HepG2 (cell line): Measurements from ENCODE around the gene CELF2. TPM values are rescaled to one million over a fixed set of nuclear protein-coding genes. Genes with fewer than 3 reads are reported as not detected.

Source experiments
- ATAC-seq: fragments of 200-7000 bp; cut with Tn5 transposase; 3 replicates; pipeline ENCODE4 v1.9.1; 2020; ENCODE audit warnings: mild to moderate bottlenecking, moderate library complexity
- BruUV-seq: library from RNA; stranded (reverse); fragments of 400-500 nt; replicated peaks from 2 replicates; lab custom pipeline; 2021; lab: Mats Ljungman, UMichigan
- CTCF ChIA-PET: fragments of 300-600 bp; formaldehyde crosslinking; extraction: SDS; loops from one replicate; lab custom pipeline; 2021; ENCODE audit warnings: low total read pairs, inconsistent platforms, low intra/inter-chr PET ratio; lab: Yijun Ruan, JAX
- POLR2A ChIA-PET: fragments of 350-600 bp; sonication (Branson Sonifier 250); formaldehyde crosslinking; loops from one replicate; lab custom pipeline; 2020; ENCODE audit warnings: antibody characterized with exemption, inconsistent platforms; lab: Yijun Ruan, JAX
- DNase-seq: peaks from one replicate; pipeline ENCODE4 v3.0.0-alpha.2; 2015; ENCODE audit warnings: low spot score
- FAIRE-seq: peaks from 3 replicates; lab custom pipeline; 2011; peaks lifted over from hg19 to GRCh38; lab: Jason Lieb, UNC
- H2AFZ ChIP-seq: one replicate; pipeline ENCODE4 v1.6.1; 2011; ENCODE audit warnings: low read length, inconsistent platforms
- H3K27ac ChIP-seq: fragments of 300-600 bp; 3 replicates; pipeline ENCODE4 v1.8.0; 2011; ENCODE audit warnings: mixed run types, mild to moderate bottlenecking, mixed read lengths, low read length, inconsistent platforms; ENCODE audit not compliant: insufficient read depth; ENCODE audit errors: extremely low read length
- H3K27me3 ChIP-seq, 2 experiments: fragments of 200-600 bp in 1 of 2; 2 replicates in 1 of 2; 3 replicates in 1 of 2; pipeline versions ENCODE4 v1.6.0 to v1.8.0; 2011; ENCODE audit warnings: low read length in 2 of 2, mild to moderate bottlenecking in 2 of 2, moderate library complexity in 2 of 2, inconsistent platforms in 1 of 2; ENCODE audit not compliant: insufficient read depth in 2 of 2, control insufficient read depth in 1 of 2
- H3K36me3 ChIP-seq, 2 experiments: fragments of 200-600 bp in 1 of 2; replicated peaks in 1 of 2; 2 replicates in 1 of 2; 3 replicates in 1 of 2; pipeline versions ENCODE4 v1.5.1 to v1.8.0; 2011; ENCODE audit warnings: low read length in 2 of 2, inconsistent platforms in 1 of 2; ENCODE audit not compliant: insufficient read depth in 2 of 2, control insufficient read depth in 1 of 2
- H3K4me1 ChIP-seq: 2 replicates; pipeline ENCODE4 v1.5.1; 2012; ENCODE audit warnings: low read length, inconsistent platforms; ENCODE audit not compliant: insufficient read depth
- H3K4me2 ChIP-seq: 2 replicates; pipeline ENCODE4 v1.6.0; 2011; ENCODE audit warnings: low read depth, low read length, inconsistent platforms
- H3K4me3 ChIP-seq, 3 experiments: fragments of 200-600 bp in 1 of 3; sonication (generic), shearing (Covaris generic) in 1 of 3; replicated peaks in 1 of 3; 2 replicates each; pipeline ENCODE4 v1.5.1; 2011 to 2016; ENCODE audit warnings: low read length in 3 of 3, inconsistent platforms in 2 of 3, low read depth in 2 of 3, mild to moderate bottlenecking in 2 of 3, control low read depth in 1 of 3, mixed read lengths in 1 of 3; ENCODE audit not compliant: insufficient read depth in 1 of 3
- H3K79me2 ChIP-seq: one replicate; pipeline ENCODE4 v1.6.1; 2011; ENCODE audit warnings: low read length, inconsistent platforms; ENCODE audit not compliant: insufficient read depth
- H3K9ac ChIP-seq: 2 replicates; pipeline ENCODE4 v1.6.0; 2011; ENCODE audit warnings: mild to moderate bottlenecking, low read depth, low read length, inconsistent platforms; ENCODE audit not compliant: insufficient read depth
- H3K9me3 ChIP-seq: 2 replicates; pipeline ENCODE4 v1.5.1; 2012; ENCODE audit warnings: mild to moderate bottlenecking, low read length
- H4K20me1 ChIP-seq: 2 replicates; pipeline ENCODE4 v1.6.0; 2011; ENCODE audit warnings: inconsistent platforms, mild to moderate bottlenecking, low read length, moderate library complexity; ENCODE audit not compliant: insufficient read depth
- CSRNP1 ChIP-seq: sonication (generic); formaldehyde crosslinking; IDR thresholded peaks from 2 replicates; pipeline ENCODE4 v1.8.1; 2023; ENCODE audit warnings: mild to moderate bottlenecking, missing genetic modification reagents
- JARID2 ChIP-seq: sonication (generic); formaldehyde crosslinking; IDR thresholded peaks from 2 replicates; pipeline ENCODE4 v1.8.1; 2023; ENCODE audit warnings: missing genetic modification reagents, inconsistent platforms; ENCODE audit not compliant: insufficient replicate concordance
- MNT ChIP-seq: fragments of 450-650 bp; IDR thresholded peaks from 2 replicates; pipeline ENCODE4 v1.6.1; 2016
- NAIF1 ChIP-seq: sonication (generic); formaldehyde crosslinking; IDR thresholded peaks from 2 replicates; pipeline ENCODE4 v1.5.0; 2020; ENCODE audit warnings: mild to moderate bottlenecking, missing genetic modification reagents, borderline replicate concordance
- SOX5 ChIP-seq: IDR thresholded peaks from 2 replicates; pipeline ENCODE4 v1.6.1; 2016; ENCODE audit warnings: borderline replicate concordance
- SRY ChIP-seq: sonication (generic); formaldehyde crosslinking; IDR thresholded peaks from 2 replicates; pipeline ENCODE4 v1.8.0; 2022; ENCODE audit warnings: mild to moderate bottlenecking, missing genetic modification reagents
- USF2 ChIP-seq, 2 experiments: sonication (generic) in 1 of 2; formaldehyde crosslinking in 1 of 2; IDR thresholded peaks; 2 replicates each; pipeline versions ENCODE4 v1.5.1 to v1.6.1; 2011 to 2020; ENCODE audit warnings: borderline replicate concordance in 1 of 2, low read depth in 1 of 2, low read length in 1 of 2, mild to moderate bottlenecking in 1 of 2, missing genetic modification reagents in 1 of 2, moderate library complexity in 1 of 2
- XBP1 ChIP-seq: sonication (generic); formaldehyde crosslinking; IDR thresholded peaks from 2 replicates; pipeline ENCODE4 v1.5.0; 2020; ENCODE audit warnings: missing genetic modification reagents
- ZNF143 ChIP-seq: sonication (generic); formaldehyde crosslinking; IDR thresholded peaks from 2 replicates; pipeline ENCODE4 v1.4.0; 2020; ENCODE audit warnings: missing genetic modification reagents
- ZNF180 ChIP-seq: sonication (generic); formaldehyde crosslinking; IDR thresholded peaks from 2 replicates; pipeline ENCODE4 v1.4.0; 2020; ENCODE audit warnings: low read depth, missing genetic modification reagents, borderline replicate concordance
- ZNF234 ChIP-seq: sonication (generic); formaldehyde crosslinking; conservative IDR thresholded peaks from 2 replicates; pipeline ENCODE4 v1.5.1; 2020; ENCODE audit warnings: mild to moderate bottlenecking, missing genetic modification reagents
- ZNF274 ChIP-seq: sonication (generic); formaldehyde crosslinking; IDR thresholded peaks from 2 replicates; pipeline ENCODE4 v1.5.1; 2020; ENCODE audit warnings: mild to moderate bottlenecking, missing genetic modification reagents
- ZNF326 ChIP-seq: sonication (generic); formaldehyde crosslinking; IDR thresholded peaks from 2 replicates; pipeline ENCODE4 v1.4.0; 2020; ENCODE audit warnings: missing genetic modification reagents, borderline replicate concordance
- WGBS: methylation state at CpG from one replicate; pipeline ENCODE4 v1.1.6; 2017; ENCODE audit warnings: low lambda C conversion rate; 5-methylcytosine and 5-hydroxymethylcytosine counted together
- in situ Hi-C: cut with HindIII; loops from 2 replicates; pipeline ENCODE4 v1.10.0; 2017; ENCODE audit warnings: low pct_unique_long_range_greater_than_20kb; ENCODE audit not compliant: extremely low pct_ligation_motif_present
- intact Hi-C: fragments of 100-400 bp; cut with micrococcal nuclease; formaldehyde crosslinking; loops from one replicate; pipeline ENCODE4 v1.10.0; 2022; ENCODE audit not compliant: unreplicated experiment
- polyA plus RNA-seq, 8 experiments: library from polyadenylated mRNA; depleted of rRNA in 3 of 8; stranded (reverse) in 7 of 8; unstranded in 1 of 8; fragments of >200 nt; fragmentation: Illumina TruSeq in 4 of 8; extraction: Trizol in 4 of 8; gene quantifications; 2 replicates each; pipeline versions ENCODE4 v1.2.1 to v1.2.3, GENCODE V29; 2011 to 2016; ENCODE audit warnings: low read depth in 4 of 8, missing spikeins in 1 of 8, mixed read lengths in 1 of 8; ENCODE audit not compliant: insufficient read depth in 1 of 8
- total RNA-seq, 5 experiments: library from RNA; depleted of rRNA; stranded (reverse); fragments of >200 nt; fragmentation: Illumina TruSeq; extraction: Trizol; gene quantifications; 2 replicates each; pipeline ENCODE4 v1.2.3, GENCODE V29; 2016; ENCODE audit warnings: low read depth in 1 of 5
- TF ChIP-seq, protein P1 (sequence below): sonication (generic); formaldehyde crosslinking; IDR thresholded peaks from 2 replicates; pipeline ENCODE4 v1.5.0; 2020; ENCODE audit warnings: mild to moderate bottlenecking, missing genetic modification reagents, moderate library complexity
- TF ChIP-seq, protein P2 (sequence below): sonication (generic); formaldehyde crosslinking; IDR thresholded peaks from 2 replicates; pipeline ENCODE4 v1.5.0; 2020; ENCODE audit warnings: missing genetic modification reagents

CELF2 gene
- total and polyA plus RNA-seq, 2 of the 13 experiments (the other 11 are each of a cell fraction or from before 2014, with no cell fraction given): not detected

GRCh38 chr10:11276449-11276990, 258.8 kb downstream of the CELF2 start:
- 0% methylated on average over 5 of the region's 10 CpGs for WGBS
- Histone ChIP-seq H3K9ac (no peak overlapping the region), H3K36me3 (no peaks in the 10 kb centered on the region), H3K27me3 (peaks cover 6 to 47% of the 10 kb centered on the region in 2 experiments; a peak in 4 of 5 replicates), H3K27ac (no peak overlapping the region), H2AFZ (no peak overlapping the region), H3K4me1 (no peaks in the 10 kb centered on the region), H3K9me3 (no peaks in the 10 kb centered on the region), H3K4me2 (no peak overlapping the region), H4K20me1 (no peaks in the 10 kb centered on the region), H3K4me3 (no peak overlapping the region), H3K79me2 (no peaks in the 10 kb centered on the region)
- in situ Hi-C loops (no loop called here), intact Hi-C loops (no loop called here)
- BruUV-seq: no TSS peak
- CTCF ChIA-PET: no interaction called here
- FAIRE-seq: no peak
- no peak for ATAC-seq
- DNase-seq: no peak
- POLR2A ChIA-PET: no interaction called here
- TF ChIP-seq, protein P1, sequence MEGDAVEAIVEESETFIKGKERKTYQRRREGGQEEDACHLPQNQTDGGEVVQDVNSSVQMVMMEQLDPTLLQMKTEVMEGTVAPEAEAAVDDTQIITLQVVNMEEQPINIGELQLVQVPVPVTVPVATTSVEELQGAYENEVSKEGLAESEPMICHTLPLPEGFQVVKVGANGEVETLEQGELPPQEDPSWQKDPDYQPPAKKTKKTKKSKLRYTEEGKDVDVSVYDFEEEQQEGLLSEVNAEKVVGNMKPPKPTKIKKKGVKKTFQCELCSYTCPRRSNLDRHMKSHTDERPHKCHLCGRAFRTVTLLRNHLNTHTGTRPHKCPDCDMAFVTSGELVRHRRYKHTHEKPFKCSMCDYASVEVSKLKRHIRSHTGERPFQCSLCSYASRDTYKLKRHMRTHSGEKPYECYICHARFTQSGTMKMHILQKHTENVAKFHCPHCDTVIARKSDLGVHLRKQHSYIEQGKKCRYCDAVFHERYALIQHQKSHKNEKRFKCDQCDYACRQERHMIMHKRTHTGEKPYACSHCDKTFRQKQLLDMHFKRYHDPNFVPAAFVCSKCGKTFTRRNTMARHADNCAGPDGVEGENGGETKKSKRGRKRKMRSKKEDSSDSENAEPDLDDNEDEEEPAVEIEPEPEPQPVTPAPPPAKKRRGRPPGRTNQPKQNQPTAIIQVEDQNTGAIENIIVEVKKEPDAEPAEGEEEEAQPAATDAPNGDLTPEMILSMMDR (CRISPR knock-in tag): no peak
- TF ChIP-seq MNT: no peak
- TF ChIP-seq ZNF326 (CRISPR knock-in tag): no peak
- TF ChIP-seq NAIF1: no peak
- no peak for TF ChIP-seq ZNF234 (CRISPR knock-in tag)
- no peak for TF ChIP-seq XBP1 (CRISPR knock-in tag)
- no peak for TF ChIP-seq SOX5 (CRISPR knock-in tag)
- TF ChIP-seq USF2 (IDR thresholded peaks at IDR 0.05; ENCODE audit: low read depth, low read length): no peak
- no peak for TF ChIP-seq USF2 (CRISPR knock-in tag; IDR thresholded peaks at IDR 0.05; ENCODE audit: borderline replicate concordance)
- TF ChIP-seq ZNF180 (CRISPR knock-in tag): no peak
- no peak for TF ChIP-seq SRY
- no peak for TF ChIP-seq CSRNP1 (CRISPR knock-in tag)
- TF ChIP-seq ZNF143 (CRISPR knock-in tag): no peak
- TF ChIP-seq ZNF274 (CRISPR knock-in tag): no peak
- no peak for TF ChIP-seq JARID2 (CRISPR knock-in tag)
- TF ChIP-seq, protein P2, sequence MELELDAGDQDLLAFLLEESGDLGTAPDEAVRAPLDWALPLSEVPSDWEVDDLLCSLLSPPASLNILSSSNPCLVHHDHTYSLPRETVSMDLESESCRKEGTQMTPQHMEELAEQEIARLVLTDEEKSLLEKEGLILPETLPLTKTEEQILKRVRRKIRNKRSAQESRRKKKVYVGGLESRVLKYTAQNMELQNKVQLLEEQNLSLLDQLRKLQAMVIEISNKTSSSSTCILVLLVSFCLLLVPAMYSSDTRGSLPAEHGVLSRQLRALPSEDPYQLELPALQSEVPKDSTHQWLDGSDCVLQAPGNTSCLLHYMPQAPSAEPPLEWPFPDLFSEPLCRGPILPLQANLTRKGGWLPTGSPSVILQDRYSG: no peak
